ENCODE results near the gene TSPEAR. TPM values are rescaled to one million over a fixed set of nuclear protein-coding genes. Genes with fewer than 3 reads are reported as not detected.

TSPEAR gene
- total and polyA plus RNA-seq, 4 donors = 0.24 to 0.66 (median 0.33) TPM; not detected in 1

GRCh38 chr21:44477131-44477530 lies 234.2 kb downstream of the TSPEAR start:
- no peak overlapping the region for H3K4me3 ChIP-seq (ENCODE audit: low read depth, low read length)
- H3K27ac ChIP-seq (ENCODE audit: low read depth, low read length) = no peak overlapping the region
- H3K9me3 ChIP-seq (ENCODE audit: control insufficient read depth, insufficient read depth, low read length) = no peaks in the 10 kb centered on the region
- no peaks in the 10 kb centered on the region for H3K27me3 ChIP-seq (ENCODE audit: control insufficient read depth, insufficient read depth, low read length)
- no peaks in the 10 kb centered on the region for H3K4me1 ChIP-seq (ENCODE audit: control insufficient read depth, insufficient read depth, low read length)
- DNase-seq (ENCODE audit: low read depth in 4 of 6, low spot score in 6 of 6) = no peak
- peaks cover 8% of the 10 kb centered on the region for H3K36me3 ChIP-seq (ENCODE audit: control insufficient read depth, insufficient read depth, low read length)
- WGBS (ENCODE audit: insufficient coverage) = 61% methylated on average over 5 of the region's 8 CpGs

- Histone ChIP-seq H3K4me3 (ENCODE audit: low read depth, low read length) (no peak overlapping the region), H3K36me3 (ENCODE audit: control insufficient read depth, insufficient read depth, low read length) (peaks cover 6% of the 10 kb centered on the region), H3K27ac (ENCODE audit: low read depth, low read length) (no peak overlapping the region), H3K27me3 (ENCODE audit: control insufficient read depth, insufficient read depth, low read length) (no peaks in the 10 kb centered on the region), H3K4me1 (ENCODE audit: control insufficient read depth, insufficient read depth, low read length) (no peaks in the 10 kb centered on the region), H3K9me3 (ENCODE audit: control insufficient read depth, insufficient read depth, low read length) (no peaks in the 10 kb centered on the region)
- 87% methylated on average over 13 of the region's 17 CpGs for WGBS (ENCODE audit: insufficient coverage)
- DNase-seq (ENCODE audit: low read depth in 4 of 6, low spot score in 6 of 6) = no peak
Observed at GRCh38 chr21:44475266-44475845, 236.0 kb downstream of the TSPEAR start.

- 93% methylated on average over 18 of the region's 19 CpGs for WGBS (ENCODE audit: insufficient coverage)
- DNase-seq (ENCODE audit: low read depth in 4 of 6, low spot score in 6 of 6) = no peak
- no peaks in the 10 kb centered on the region for H3K27me3 ChIP-seq (ENCODE audit: control insufficient read depth, insufficient read depth, low read length)
- H3K9me3 ChIP-seq (ENCODE audit: control insufficient read depth, insufficient read depth, low read length) = no peaks in the 10 kb centered on the region
- H3K4me3 ChIP-seq (ENCODE audit: low read depth, low read length) = no peak overlapping the region
- H3K27ac ChIP-seq (ENCODE audit: low read depth, low read length) = no peak overlapping the region
- no peaks in the 10 kb centered on the region for H3K4me1 ChIP-seq (ENCODE audit: control insufficient read depth, insufficient read depth, low read length)
- H3K36me3 ChIP-seq (ENCODE audit: control insufficient read depth, insufficient read depth, low read length) = peaks cover 3% of the 10 kb centered on the region
Observed at GRCh38 chr21:44473915-44474555, 237.3 kb downstream of the TSPEAR start.

GRCh38 chr21:44471996-44472395 lies 239.4 kb downstream of the TSPEAR start:
- Histone ChIP-seq H3K27ac (ENCODE audit: low read depth, low read length) (no peak overlapping the region), H3K27me3 (ENCODE audit: control insufficient read depth, insufficient read depth, low read length) (no peaks in the 10 kb centered on the region), H3K36me3 (ENCODE audit: control insufficient read depth, insufficient read depth, low read length) (peaks cover 8% of the 10 kb centered on the region), H3K4me3 (ENCODE audit: low read depth, low read length) (no peak overlapping the region), H3K9me3 (ENCODE audit: control insufficient read depth, insufficient read depth, low read length) (no peaks in the 10 kb centered on the region), H3K4me1 (ENCODE audit: control insufficient read depth, insufficient read depth, low read length) (no peaks in the 10 kb centered on the region)
- DNase-seq (ENCODE audit: low read depth in 4 of 6, low spot score in 6 of 6) = no peak
- 92% methylated on average over 2 of the region's 6 CpGs for WGBS (ENCODE audit: insufficient coverage)

GRCh38 chr21:44471341-44471740 lies 240.0 kb downstream of the TSPEAR start:
- Histone ChIP-seq H3K36me3 (ENCODE audit: control insufficient read depth, insufficient read depth, low read length) (peaks cover 11% of the 10 kb centered on the region), H3K27me3 (ENCODE audit: control insufficient read depth, insufficient read depth, low read length) (no peaks in the 10 kb centered on the region), H3K4me3 (ENCODE audit: low read depth, low read length) (no peak overlapping the region), H3K27ac (ENCODE audit: low read depth, low read length) (no peak overlapping the region), H3K9me3 (ENCODE audit: control insufficient read depth, insufficient read depth, low read length) (no peaks in the 10 kb centered on the region), H3K4me1 (ENCODE audit: control insufficient read depth, insufficient read depth, low read length) (no peaks in the 10 kb centered on the region)
- DNase-seq (ENCODE audit: low read depth in 4 of 6, low spot score in 6 of 6) = no peak

GRCh38 chr21:44467859-44468195 lies 243.5 kb downstream of the TSPEAR start:
- no peaks in the 10 kb centered on the region for H3K9me3 ChIP-seq (ENCODE audit: control insufficient read depth, insufficient read depth, low read length)
- no peak overlapping the region for H3K4me3 ChIP-seq (ENCODE audit: low read depth, low read length)
- no peaks in the 10 kb centered on the region for H3K27me3 ChIP-seq (ENCODE audit: control insufficient read depth, insufficient read depth, low read length)
- H3K27ac ChIP-seq (ENCODE audit: low read depth, low read length) = no peak overlapping the region
- H3K36me3 ChIP-seq (ENCODE audit: control insufficient read depth, insufficient read depth, low read length) = peaks cover 15% of the 10 kb centered on the region
- WGBS (ENCODE audit: insufficient coverage) = 96% methylated on average over 15 of the region's 15 CpGs
- peaks cover 15% of the 10 kb centered on the region for H3K4me1 ChIP-seq (ENCODE audit: control insufficient read depth, insufficient read depth, low read length)
- no peak for DNase-seq (ENCODE audit: low read depth in 4 of 6, low spot score in 6 of 6)

- H3K27me3 ChIP-seq (ENCODE audit: control insufficient read depth, insufficient read depth, low read length) = no peaks in the 10 kb centered on the region
- WGBS (ENCODE audit: insufficient coverage) = 93% methylated on average over 36 of the region's 36 CpGs
- no peak for DNase-seq (ENCODE audit: low read depth in 4 of 6, low spot score in 6 of 6)
- no peak overlapping the region for H3K27ac ChIP-seq (ENCODE audit: low read depth, low read length)
- no peaks in the 10 kb centered on the region for H3K9me3 ChIP-seq (ENCODE audit: control insufficient read depth, insufficient read depth, low read length)
- H3K36me3 ChIP-seq (ENCODE audit: control insufficient read depth, insufficient read depth, low read length) = peaks cover 19% of the 10 kb centered on the region
- no peak overlapping the region for H3K4me3 ChIP-seq (ENCODE audit: low read depth, low read length)
- H3K4me1 ChIP-seq (ENCODE audit: control insufficient read depth, insufficient read depth, low read length) = peaks cover 21% of the 10 kb centered on the region
Observed at GRCh38 chr21:44466996-44467858, 244.1 kb downstream of the TSPEAR start.

- H3K4me3 ChIP-seq (ENCODE audit: low read depth, low read length) = no peak overlapping the region
- WGBS (ENCODE audit: insufficient coverage) = 90% methylated on average over 16 of the region's 16 CpGs
- H3K36me3 ChIP-seq (ENCODE audit: control insufficient read depth, insufficient read depth, low read length) = peaks cover 26% of the 10 kb centered on the region
- H3K27me3 ChIP-seq (ENCODE audit: control insufficient read depth, insufficient read depth, low read length) = no peaks in the 10 kb centered on the region
- peaks cover 22% of the 10 kb centered on the region for H3K4me1 ChIP-seq (ENCODE audit: control insufficient read depth, insufficient read depth, low read length)
- peak in 1 of 6 donors; percentile 2 for DNase-seq (ENCODE audit: low read depth in 4 of 6, low spot score in 6 of 6)
- no peaks in the 10 kb centered on the region for H3K9me3 ChIP-seq (ENCODE audit: control insufficient read depth, insufficient read depth, low read length)
- H3K27ac ChIP-seq (ENCODE audit: low read depth, low read length) = no peak overlapping the region
Observed at GRCh38 chr21:44466351-44466954, 244.9 kb downstream of the TSPEAR start.

GRCh38 chr21:44464351-44464750 lies 247.0 kb downstream of the TSPEAR start:
- Histone ChIP-seq H3K36me3 (ENCODE audit: control insufficient read depth, insufficient read depth, low read length) (peaks cover 34% of the 10 kb centered on the region), H3K4me1 (ENCODE audit: control insufficient read depth, insufficient read depth, low read length) (peaks cover 24% of the 10 kb centered on the region), H3K27me3 (ENCODE audit: control insufficient read depth, insufficient read depth, low read length) (no peaks in the 10 kb centered on the region), H3K27ac (ENCODE audit: low read depth, low read length) (no peak overlapping the region), H3K4me3 (ENCODE audit: low read depth, low read length) (no peak overlapping the region), H3K9me3 (ENCODE audit: control insufficient read depth, insufficient read depth, low read length) (no peaks in the 10 kb centered on the region)
- WGBS (ENCODE audit: insufficient coverage) = 88% methylated on average over 7 of the region's 12 CpGs
- DNase-seq (ENCODE audit: low read depth in 4 of 6, low spot score in 6 of 6) = no peak
